ENCODE measurements around the gene SUGCT.

The SUGCT gene

DNA sequence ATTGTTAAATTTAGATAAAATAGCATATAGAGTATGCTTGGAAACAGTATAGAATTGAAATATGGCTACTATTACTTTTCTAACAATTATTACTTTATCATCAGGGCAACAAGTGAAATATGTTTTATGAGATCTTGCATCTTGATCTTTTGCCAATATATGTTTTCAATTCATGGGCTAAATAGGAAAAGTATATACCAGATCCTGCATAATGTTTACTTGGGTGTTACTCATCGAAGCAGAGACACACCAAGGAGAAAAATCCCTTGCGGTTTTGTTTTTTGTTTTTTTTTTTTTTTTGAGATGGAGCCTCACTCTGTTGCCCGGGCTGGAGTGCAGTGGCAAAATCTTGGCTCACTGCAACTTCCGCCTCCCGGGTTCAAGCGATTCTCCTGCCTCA lies 541.4 kb downstream of the SUGCT start:
- DNase-seq (ENCODE audit: low read depth): no peak
- H3K4me3 ChIP-seq (ENCODE audit: low read depth, low read length): no peak overlapping the region
- TF ChIP-seq POLR2A (IDR thresholded peaks at IDR 0.05; ENCODE audit: extremely low read depth, insufficient read length) (no peak), MYC (IDR thresholded peaks at IDR 0.05; ENCODE audit: low read depth, low read length) (no peak)
- TF ChIP-seq, protein P1, sequence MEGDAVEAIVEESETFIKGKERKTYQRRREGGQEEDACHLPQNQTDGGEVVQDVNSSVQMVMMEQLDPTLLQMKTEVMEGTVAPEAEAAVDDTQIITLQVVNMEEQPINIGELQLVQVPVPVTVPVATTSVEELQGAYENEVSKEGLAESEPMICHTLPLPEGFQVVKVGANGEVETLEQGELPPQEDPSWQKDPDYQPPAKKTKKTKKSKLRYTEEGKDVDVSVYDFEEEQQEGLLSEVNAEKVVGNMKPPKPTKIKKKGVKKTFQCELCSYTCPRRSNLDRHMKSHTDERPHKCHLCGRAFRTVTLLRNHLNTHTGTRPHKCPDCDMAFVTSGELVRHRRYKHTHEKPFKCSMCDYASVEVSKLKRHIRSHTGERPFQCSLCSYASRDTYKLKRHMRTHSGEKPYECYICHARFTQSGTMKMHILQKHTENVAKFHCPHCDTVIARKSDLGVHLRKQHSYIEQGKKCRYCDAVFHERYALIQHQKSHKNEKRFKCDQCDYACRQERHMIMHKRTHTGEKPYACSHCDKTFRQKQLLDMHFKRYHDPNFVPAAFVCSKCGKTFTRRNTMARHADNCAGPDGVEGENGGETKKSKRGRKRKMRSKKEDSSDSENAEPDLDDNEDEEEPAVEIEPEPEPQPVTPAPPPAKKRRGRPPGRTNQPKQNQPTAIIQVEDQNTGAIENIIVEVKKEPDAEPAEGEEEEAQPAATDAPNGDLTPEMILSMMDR (IDR thresholded peaks at IDR 0.05; ENCODE audit: low read depth, low read length): no peak
- TF ChIP-seq, protein P2, sequence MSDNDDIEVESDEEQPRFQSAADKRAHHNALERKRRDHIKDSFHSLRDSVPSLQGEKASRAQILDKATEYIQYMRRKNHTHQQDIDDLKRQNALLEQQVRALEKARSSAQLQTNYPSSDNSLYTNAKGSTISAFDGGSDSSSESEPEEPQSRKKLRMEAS (IDR thresholded peaks at IDR 0.05; ENCODE audit: low read depth, low read length): no peak

GRCh38 chr7:40680657-40681056 lies 545.9 kb downstream of the SUGCT start:
- peak; percentile 37 for DNase-seq (ENCODE audit: low read depth)
- TF ChIP-seq, protein P2 (IDR thresholded peaks at IDR 0.05; ENCODE audit: low read depth, low read length): no peak
- TF ChIP-seq, protein P1 (IDR thresholded peaks at IDR 0.05; ENCODE audit: low read depth, low read length): peak; percentile 68

GRCh38 chr7:40682696-40683095 lies 547.9 kb downstream of the SUGCT start:
- TF ChIP-seq, protein P2 (IDR thresholded peaks at IDR 0.05; ENCODE audit: low read depth, low read length): no peak
- TF ChIP-seq MYC (IDR thresholded peaks at IDR 0.05; ENCODE audit: low read depth, low read length): no peak
- TF ChIP-seq POLR2A (IDR thresholded peaks at IDR 0.05; ENCODE audit: extremely low read depth, insufficient read length): no peak
- TF ChIP-seq, protein P1 (IDR thresholded peaks at IDR 0.05; ENCODE audit: low read depth, low read length): no peak
- DNase-seq (ENCODE audit: low read depth): no peak
- H3K4me3 ChIP-seq (ENCODE audit: low read depth, low read length): no peak overlapping the region

More at GRCh38 chr7:40680657-40681056, 545.9 kb downstream of the SUGCT start:
- no peak overlapping the region for H3K4me3 ChIP-seq (ENCODE audit: low read depth, low read length)

GRCh38 chr7:40694026-40694809 lies 559.4 kb downstream of the SUGCT start:
- DNase-seq (ENCODE audit: low read depth): no peak
- no peak overlapping the region for H3K4me3 ChIP-seq (ENCODE audit: low read depth, low read length)
- TF ChIP-seq, protein P2 (IDR thresholded peaks at IDR 0.05; ENCODE audit: low read depth, low read length): no peak
- no peak for TF ChIP-seq POLR2A (IDR thresholded peaks at IDR 0.05; ENCODE audit: extremely low read depth, insufficient read length)
- TF ChIP-seq, protein P1 (IDR thresholded peaks at IDR 0.05; ENCODE audit: low read depth, low read length): no peak
- no peak for TF ChIP-seq MYC (IDR thresholded peaks at IDR 0.05; ENCODE audit: low read depth, low read length)

DNA sequence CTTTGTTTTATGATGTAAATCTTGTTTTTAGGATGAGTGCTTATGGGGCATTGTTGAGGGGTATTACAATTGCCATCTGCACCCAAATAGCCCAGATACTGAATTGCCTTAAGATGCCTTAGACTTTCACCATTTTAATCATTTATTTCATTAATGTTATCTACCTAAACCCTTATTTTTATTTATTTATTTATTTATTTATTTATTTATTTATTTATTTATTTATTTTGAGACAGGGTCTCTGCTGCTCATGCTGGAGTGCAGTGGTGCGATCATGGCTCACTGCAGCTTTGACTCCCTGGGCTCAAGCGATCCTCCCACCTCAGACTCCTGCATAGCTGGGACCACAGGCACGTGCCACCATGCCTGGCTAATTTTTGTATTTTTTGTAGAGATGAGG lies 560.2 kb downstream of the SUGCT start:
- H3K4me3 ChIP-seq (ENCODE audit: low read depth, low read length): no peak overlapping the region
- DNase-seq (ENCODE audit: low read depth): no peak
- no peak for TF ChIP-seq MYC (IDR thresholded peaks at IDR 0.05; ENCODE audit: low read depth, low read length)
- TF ChIP-seq, protein P1 (IDR thresholded peaks at IDR 0.05; ENCODE audit: low read depth, low read length): no peak
- TF ChIP-seq, protein P2 (IDR thresholded peaks at IDR 0.05; ENCODE audit: low read depth, low read length): no peak
- no peak for TF ChIP-seq POLR2A (IDR thresholded peaks at IDR 0.05; ENCODE audit: extremely low read depth, insufficient read length)
